SKM-1 (cell line): ENCODE data around the gene HMGN2.
A peak's percentile ranks its signal among the peaks of the same experiment; 100 is the strongest.
"Not testable (repeated sequence)": the region's sequence is repeated elsewhere in the genome, so short reads cannot be mapped to it uniquely, and the experiment has no call there.

ENCODE experiments used
- DNase-seq: peaks from one replicate; lab custom pipeline; 2025; ENCODE audit not compliant: unreplicated experiment; lab: John Stamatoyannopoulos, UW

Gene HMGN2

DNA sequence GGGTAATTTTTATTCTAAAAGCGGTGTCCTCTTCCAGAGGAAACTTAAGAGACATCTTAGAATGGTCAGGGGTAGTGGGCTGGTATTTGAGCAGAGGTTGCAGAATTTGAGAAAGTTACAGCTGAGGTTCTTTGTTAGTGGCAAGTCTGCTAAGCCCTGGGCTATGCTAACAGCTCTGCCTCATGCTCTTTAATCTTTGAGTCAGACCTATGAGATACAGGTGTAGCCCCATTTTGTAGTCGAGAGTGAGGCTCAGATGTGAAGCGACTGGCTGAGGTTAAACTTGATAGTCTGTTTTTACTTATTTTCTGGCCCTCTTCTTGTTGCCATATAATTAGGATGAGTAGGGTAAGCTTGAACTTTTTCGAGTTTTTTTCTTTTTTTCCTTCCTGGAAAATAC is 4.7 kb downstream of the HMGN2 start:
- no peak for DNase-seq

DNA sequence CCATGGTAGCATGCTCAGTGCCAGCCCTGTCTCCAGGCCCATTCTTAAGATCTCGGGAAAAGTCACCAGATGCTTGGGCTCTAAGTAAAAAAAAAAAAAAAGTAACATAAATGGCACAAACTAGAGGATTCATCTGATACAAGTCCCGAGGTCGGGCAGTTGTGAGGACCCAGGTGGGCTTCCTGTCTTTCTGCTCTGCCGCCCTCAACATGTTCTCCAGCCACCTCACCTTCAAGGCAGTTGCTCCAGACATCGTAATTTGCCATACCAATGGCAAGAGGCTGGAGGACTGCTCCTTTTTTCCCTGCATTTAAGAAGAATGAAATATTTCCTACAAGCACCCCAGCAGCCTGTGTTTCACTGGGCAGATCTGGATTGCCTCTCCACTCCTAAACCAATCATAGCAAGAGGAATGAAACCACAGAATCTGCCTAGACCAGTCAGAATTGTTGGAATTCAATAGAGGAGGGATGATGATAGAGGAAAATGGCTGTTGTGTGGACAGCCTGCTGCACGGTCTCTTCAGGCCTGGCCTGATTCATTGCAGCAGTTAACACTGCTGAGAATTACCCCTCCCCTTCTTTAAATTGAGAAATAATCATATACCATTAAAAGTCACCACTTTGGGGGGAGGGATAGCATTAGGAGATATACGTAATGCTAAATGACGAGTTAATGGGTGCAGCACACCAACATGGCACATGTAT is 5.4 kb downstream of the HMGN2 start:
- no peak for DNase-seq

DNA sequence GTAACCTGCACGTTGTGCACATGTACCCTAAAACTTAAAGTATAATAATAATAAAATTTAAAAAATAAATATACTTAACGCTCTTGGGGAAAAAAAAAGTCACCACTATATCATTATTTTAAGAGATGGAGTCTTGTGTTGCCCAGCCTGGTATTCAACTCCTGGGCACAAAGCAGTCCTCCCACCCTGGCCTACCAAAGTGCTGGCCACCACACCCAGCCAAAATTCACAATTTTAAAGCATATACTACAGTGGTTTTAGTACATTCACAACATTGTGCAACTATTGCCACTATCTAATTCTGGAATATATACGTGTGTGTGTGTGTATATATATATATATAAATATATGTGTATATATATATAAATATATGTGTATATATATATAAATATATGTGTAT is 5.9 kb downstream of the HMGN2 start:
- DNase-seq: no peak

DNA sequence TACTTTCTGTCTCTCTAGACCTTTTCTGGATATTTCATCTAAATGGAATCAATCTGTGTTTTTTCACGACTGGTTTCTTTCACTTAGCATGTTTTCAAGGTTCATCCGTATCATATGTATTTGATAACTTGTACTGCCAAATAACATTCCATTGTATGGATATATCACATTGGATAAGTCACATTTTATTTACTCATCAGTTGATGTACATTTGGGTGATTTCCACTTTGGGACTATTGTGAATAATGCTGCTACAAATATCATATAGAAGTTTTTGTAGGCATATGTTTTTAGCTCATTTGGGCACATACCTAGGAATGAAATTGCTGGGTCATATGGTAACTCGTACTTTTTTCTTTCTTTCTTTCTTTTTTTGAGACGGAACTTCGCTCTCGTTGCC is 6.7 kb downstream of the HMGN2 start:
- no peak for DNase-seq

DNA sequence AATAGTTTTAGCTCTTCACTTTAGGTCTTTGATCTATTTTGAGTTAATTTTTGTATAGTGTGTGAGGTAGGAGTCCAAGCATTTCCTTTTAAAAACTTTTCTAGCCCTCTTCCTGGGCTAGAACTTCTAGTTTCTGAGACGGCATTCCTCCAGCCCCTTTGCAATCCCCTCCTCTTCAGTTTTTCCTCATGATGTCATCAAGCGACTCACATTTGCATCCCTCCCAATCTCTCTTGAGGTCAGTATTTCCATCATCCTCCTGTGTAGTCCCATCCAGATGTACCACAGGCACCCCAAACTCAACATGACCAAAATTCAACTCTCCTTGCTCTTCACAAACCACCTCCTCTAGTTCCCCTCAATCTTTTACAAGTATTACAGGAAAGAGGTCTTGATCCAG is 10.7 kb downstream of the HMGN2 start:
- DNase-seq: no peak

DNA sequence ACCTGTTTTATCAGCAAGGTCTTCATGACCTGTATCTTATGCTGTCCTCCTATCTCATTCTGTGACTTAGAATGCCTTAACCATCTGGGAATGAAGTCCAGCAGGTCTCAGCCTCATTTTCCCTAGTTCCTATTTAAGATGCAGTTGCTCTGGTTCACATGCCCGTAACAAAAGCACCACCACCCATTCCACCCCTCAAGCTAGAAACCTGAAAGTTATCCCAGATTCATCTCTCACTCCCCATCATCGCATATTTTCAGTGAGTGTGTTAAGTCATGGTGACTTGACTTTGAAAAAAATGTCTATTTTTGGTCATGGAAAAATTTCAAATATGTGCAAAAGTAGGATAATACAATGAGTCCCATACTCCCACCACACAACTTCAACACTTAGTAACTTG is 11.7 kb downstream of the HMGN2 start:
- no peak for DNase-seq

DNA sequence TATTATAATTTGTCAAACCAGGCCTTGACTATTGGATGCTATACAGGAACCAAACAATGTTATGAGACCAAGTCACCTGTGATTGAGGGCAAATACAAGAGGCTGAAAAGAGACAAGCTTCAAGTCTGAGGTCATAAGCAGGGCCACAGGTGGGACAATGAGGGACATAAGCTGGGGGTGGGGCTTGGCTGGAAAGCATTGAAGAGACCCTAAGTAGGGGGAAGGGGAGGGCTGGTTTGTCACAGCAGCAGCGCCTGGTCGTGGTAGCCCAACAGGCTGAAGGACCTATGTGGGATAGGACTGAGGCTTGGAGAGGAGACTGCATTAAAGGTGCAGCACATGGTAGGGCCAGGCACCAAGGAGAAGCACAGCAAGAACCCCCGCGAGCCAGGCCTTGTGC is 17.9 kb downstream of the HMGN2 start:
- DNase-seq: no peak

DNA sequence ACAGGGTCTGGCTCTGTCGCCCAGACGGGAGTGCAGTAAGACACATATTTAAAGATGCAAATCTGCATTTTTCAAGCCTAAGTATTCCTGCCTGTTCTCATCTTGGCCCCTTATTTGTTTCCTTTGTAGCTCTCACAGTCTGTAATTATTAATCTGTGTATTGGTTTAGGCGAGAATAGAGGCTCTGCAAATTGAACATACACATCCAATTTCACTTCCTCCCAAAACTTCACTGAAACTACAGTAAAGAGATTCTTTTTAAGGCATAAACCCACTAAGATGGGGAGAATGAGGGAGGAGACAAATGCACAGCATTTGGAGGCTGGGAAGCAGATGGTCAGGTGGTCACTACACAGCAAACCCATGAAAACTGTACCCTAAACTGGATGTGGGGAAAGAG is 21.0 kb downstream of the HMGN2 start:
- no peak for DNase-seq

DNA sequence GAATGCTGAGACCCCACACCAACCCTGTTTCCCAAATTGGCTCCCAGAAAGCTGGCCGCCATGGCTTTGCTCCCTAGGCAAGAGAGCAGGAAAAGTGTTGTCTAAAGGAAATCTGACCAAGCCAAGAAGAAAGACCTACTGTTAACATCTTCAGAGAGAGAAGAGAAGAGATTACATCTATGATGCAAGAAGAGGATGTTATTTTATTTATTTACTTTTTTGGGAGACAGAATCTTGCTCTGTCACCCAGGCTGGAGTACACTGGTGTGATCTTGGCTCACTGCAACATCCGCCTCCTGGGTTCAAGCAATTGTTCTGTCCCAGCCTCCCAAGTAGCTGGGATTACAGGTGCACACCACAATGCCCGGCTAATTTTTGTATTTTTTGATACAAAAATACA is 21.7 kb downstream of the HMGN2 start:
- no peak for DNase-seq

DNA sequence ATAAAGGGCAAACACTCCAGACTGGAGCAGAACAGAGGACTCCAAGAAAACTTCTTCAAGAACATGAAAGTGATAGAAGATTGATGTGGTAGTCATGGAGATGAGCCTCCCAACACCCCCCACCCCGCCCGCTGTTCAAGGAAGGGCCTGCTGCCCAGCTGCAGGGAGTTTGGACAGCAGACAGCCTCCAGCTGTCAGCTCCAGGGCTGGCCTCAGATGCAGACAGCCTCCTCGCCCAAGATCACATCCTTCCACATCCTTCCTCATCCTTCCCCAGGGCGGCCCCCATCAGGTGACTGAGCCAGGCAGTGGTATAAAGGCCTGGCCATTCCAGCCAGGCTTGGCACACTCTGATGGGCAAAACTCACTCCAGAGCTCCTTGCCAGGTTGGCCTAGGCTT is 24.6 kb downstream of the HMGN2 start:
- no peak for DNase-seq

DNA sequence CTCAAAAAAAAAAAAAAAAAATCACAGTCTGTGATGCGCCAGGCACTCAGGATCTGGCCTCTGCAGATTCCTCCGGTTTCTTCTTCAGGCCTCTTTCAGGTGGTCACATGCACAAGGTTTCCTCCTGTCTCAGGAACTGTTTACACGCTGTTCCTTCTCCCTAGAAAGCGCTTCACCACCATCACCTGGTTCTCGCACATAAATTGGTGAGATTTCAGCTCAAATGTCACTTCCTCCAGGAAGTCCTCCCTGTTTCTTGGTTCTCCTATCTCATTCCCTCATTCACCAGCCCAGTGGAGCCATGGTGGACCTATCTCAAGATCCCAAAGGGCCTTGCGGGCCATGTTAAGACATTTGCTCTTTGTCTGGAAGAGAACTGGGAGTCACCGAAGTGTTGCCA is 26.7 kb downstream of the HMGN2 start:
- DNase-seq: no peak

DNA sequence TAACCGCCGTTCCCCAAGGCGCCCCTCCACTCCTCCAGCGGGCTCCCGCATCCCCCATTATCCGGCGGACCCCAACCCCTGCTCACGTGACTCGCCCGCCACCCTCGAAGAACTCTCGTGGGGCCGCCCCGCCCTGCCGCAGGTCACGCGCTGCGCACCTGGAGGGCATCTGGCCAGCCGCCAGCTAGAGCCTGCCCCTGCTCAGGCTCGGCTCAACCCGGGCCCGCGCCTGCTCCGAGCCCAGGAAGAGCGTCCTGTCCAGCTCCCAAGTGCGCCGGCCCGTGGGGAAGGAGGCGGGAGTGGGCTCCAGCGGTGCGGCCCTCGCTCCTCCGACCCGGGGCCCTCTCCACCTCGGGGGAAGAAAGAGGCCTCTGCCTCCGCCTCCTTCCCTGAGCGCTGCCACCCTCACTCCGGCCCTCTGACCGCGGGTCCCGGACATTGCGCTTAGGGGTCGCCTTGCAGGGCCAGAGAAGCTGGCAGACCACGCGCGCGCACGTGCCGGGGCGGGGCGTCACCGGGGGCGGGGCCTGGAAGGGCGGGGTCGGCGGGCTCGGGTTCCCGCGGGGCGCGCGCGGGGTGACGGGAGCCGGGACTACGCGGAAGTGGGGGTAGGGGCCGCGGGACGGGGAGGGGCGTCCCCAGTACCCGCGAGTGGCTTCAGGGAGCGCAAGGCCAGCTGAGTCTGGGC is 28.4 kb downstream of the HMGN2 start:
- peak; percentile 66 for DNase-seq

DNA sequence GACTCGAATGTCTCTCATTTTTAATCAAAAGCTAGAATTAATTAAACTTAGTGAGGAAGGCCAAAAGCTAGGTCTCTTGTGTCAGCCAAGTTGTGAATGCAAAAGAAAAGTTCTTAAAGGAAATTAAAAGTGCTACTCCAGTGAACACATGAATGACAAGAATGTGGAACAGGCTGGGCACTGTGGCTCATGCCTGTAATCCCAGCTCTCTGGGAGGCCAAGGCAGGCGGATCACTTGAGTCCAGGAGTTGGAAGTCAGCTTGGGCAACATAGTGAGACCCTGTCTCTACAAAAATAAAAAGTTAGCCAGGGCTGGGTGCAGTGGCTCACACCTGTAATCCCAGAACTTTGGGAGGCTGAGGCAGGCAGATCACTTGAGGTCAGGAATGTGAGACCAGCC is 38.5 kb downstream of the HMGN2 start:
- not testable (repeated sequence) for DNase-seq

DNA sequence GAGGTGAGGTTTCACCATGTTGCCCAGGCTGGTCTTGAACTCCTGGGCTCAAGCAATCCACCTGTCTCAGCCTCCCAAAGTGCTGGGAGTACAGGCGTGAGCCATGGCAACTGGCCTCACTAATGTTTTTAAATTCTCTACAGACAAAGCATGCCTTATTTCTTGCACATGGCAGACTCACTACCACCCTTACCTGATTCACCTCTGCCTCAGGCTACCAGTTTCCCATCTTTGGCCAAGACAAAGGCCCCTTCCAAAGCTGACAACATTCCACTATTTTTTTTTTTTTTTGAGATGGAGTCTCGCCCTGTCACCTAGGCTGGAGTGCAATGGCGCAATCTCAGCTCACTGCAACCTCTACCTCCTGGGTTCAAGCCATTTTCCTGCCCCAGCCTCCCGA is 43.6 kb downstream of the HMGN2 start:
- DNase-seq: not testable (repeated sequence)

DNA sequence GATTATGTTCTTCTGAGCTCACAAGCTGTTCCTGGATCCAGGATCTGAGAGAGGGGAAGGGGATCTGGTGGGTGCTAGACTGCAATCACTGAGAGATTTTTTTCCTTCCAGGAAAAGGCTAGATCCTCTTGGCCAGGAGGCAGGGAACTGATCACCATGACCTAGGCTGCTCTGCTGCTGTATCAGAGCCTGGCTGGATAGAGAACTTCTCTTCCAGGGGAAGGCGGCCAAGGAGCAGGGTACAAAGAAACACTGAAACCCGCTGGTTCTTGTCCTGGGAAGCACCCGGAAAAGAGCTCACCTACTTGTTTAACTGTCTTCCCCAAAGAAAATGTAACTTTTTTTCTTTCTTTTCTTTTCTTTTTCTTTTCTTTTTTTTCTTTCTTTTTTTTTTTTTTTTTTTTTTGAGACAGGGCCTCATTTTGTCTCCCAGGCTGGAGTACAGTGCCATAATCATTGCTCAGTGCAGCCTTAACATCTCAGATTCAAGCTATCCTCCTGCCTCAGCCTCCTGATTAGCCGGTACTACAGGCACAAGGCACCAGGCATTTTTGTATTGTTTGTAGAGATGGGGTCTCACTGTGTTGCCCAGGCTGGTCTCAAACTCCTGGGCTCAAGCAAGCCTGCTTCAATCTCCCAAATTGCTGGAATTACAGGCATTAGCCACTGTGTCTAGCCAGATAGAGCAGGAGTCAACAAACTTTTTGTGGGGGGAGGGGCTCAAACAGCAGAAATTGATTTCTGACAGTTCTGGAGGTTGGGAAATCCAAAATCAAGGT is 44.9 kb downstream of the HMGN2 start:
- DNase-seq: no peak

DNA sequence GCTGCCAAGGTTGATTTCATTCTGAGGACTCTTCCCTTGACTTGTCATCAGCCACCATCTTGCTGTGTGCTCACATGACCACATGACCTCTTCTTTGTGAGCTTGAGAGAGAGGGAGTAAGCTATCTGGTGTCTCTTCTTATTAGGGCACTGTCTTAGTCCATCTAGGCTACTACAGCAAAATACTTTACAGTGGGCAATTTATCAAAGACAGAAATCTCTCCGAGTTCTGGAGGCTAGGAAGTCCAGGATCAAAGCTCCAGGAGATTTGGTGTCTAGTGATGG is 45.5 kb downstream of the HMGN2 start:
- no peak for DNase-seq

DNA sequence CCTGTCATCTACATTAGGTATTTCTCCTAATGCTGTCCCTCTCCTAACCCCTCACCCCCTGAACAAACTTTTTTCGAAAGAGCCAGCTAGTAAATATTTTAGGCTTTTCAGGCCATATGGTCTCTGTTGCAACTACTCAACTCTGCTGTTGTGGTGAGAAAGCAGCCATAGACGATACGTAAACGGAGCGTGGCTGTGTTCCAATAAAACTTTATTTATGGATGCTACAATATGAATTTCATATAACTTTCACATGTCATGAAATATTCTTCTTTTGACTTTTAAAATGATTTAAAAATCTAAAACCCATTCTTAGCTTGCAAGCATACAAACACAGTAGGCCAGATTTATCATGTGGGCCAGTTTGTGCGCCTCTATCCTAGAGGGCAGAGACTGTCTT is 46.1 kb downstream of the HMGN2 start:
- no peak for DNase-seq

DNA sequence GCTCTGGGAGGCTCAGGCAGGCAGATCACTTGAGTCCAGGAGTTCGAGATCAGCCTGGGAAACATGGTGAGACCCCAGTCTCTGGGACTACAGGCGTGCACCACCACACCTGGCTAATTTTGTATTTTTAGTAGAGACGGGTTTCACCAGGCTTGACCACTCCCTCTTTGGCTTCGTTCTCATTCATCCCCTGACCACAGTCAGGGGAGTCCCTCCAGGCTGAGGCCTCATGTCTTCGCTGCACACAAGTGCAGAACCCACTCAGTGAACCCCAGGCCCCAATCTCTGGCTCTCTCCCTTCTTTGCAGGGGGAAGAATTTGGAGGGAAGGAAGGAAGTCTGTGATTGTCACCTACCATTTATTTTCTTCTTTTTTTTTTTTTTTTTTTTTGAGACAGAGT is 48.1 kb downstream of the HMGN2 start:
- no peak for DNase-seq

DNA sequence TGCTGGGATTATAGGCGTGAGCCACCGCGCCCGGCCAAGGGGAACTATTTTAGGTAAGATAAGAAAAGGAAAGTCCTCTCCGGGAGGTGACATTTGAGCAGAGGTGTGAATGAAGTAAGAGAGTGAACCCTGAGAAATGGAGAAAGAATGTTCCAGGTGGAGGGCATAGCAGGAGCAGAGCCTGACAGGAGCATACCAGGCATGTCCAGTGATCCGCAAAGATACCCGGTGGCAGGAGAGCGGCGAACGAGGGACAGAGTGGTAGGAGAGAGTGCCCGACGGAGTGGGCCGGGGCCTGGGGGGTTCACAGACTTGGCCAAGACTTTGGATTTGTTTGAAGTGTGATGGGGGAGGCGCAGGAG is 49.4 kb downstream of the HMGN2 start:
- DNase-seq: no peak

DNA sequence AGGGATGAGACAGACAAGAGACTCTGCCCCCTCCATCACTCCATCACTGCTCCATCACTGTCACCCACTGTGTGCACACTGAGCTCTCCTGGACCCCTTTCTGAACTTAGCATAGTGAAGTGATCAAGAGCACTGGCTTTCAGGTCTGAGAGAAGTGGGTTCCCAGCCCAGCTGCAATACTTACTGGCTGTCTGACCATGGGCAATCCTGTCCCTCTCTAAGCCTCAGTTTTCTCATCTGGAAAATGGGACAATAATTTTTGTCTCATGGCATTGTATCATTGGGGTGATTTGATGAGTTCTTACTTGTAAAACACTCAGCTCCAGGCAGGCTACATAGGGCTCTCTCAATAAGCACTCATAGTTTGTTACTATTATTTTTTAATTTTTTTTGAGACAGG is 49.8 kb downstream of the HMGN2 start:
- no peak for DNase-seq

DNA sequence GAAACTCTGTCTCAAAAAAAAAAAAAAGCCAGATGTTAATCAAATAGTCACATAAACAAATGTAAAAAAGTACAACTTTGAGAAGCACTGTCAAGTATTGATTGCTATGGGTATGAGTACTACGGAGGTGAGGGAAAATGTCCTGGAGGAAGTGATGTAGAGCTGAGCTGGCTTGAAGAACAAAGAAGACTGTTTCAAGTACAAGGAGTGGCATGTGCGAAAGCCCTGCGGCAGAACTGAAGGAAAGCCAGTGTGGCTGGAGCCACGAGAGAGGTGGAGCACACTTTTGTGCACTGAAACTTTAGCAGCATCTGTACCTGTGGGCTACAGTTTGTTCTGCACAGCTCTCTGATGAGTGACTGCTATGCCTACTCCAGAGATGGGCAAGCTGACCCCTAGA is 51.9 kb downstream of the HMGN2 start:
- no peak for DNase-seq
